Neural progenitor cell (in vitro differentiated cells): ENCODE data around the gene RNF121.

ENCODE experiments used
- EZH2 ChIP-seq: fragments of 200-600 bp; sonication (generic); IDR thresholded peaks from 2 replicates; pipeline ENCODE4 v1.6.1; 2017; ENCODE audit warnings: antibody characterized with exemption, mild to moderate bottlenecking, moderate library complexity
- TF ChIP-seq, protein P1 (sequence below): fragments of 200-600 bp; sonication (generic); IDR thresholded peaks from 2 replicates; pipeline ENCODE4 v1.5.1; 2017; ENCODE audit warnings: antibody characterized with exemption, mild to moderate bottlenecking

DNA sequence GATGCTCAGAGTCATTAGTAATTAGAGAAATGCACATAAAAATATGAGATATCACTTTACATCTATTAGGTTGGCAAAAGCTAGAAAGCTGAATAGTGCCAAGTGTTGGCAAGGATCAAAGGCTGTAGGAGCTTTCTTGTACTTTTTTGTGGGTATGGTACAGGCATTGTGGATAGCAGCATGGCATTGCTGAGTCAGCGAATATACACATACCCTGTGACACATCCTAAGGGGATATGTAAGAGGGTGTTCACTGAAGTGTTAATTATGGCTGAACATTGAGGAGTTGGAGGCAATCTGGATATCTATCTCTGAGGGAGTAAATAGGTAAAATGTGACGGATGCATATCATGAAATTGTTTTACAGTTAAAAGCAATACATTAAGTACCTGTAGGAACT is 42.8 kb downstream of the RNF121 start:
- TF ChIP-seq, protein P1, sequence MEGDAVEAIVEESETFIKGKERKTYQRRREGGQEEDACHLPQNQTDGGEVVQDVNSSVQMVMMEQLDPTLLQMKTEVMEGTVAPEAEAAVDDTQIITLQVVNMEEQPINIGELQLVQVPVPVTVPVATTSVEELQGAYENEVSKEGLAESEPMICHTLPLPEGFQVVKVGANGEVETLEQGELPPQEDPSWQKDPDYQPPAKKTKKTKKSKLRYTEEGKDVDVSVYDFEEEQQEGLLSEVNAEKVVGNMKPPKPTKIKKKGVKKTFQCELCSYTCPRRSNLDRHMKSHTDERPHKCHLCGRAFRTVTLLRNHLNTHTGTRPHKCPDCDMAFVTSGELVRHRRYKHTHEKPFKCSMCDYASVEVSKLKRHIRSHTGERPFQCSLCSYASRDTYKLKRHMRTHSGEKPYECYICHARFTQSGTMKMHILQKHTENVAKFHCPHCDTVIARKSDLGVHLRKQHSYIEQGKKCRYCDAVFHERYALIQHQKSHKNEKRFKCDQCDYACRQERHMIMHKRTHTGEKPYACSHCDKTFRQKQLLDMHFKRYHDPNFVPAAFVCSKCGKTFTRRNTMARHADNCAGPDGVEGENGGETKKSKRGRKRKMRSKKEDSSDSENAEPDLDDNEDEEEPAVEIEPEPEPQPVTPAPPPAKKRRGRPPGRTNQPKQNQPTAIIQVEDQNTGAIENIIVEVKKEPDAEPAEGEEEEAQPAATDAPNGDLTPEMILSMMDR = no peak
- TF ChIP-seq EZH2 = no peak
